Right atrium auricular region (tissue), 2 donors: ENCODE data around the gene KCNIP4. TPM values are rescaled to one million over a fixed set of nuclear protein-coding genes. Genes with fewer than 3 reads are reported as not detected.

Experiments
- DNase-seq: peaks from one replicate; pipeline ENCODE4 v3.0.0-alpha.2; 2019; ENCODE audit warnings: low spot score
- H3K27ac ChIP-seq, 2 donors: fragments of 200-600 bp; sonication (generic); 1 replicate in 1 of 2; 2 replicates in 1 of 2; pipeline ENCODE4 v1.5.1; 2016 to 2019
- H3K27me3 ChIP-seq, 2 donors: fragments of 200-600 bp; sonication (generic); one replicate each; pipeline versions ENCODE4 v1.5.1 to v1.6.0; 2017 to 2019
- H3K36me3 ChIP-seq: fragments of 200-600 bp; sonication (generic); one replicate; pipeline ENCODE4 v1.5.1; 2016
- H3K4me1 ChIP-seq, 2 donors: fragments of 200-600 bp; sonication (generic); one replicate each; pipeline versions ENCODE4 v1.5.1 to v1.6.0; 2017 to 2019
- H3K4me3 ChIP-seq, 2 donors: fragments of 200-600 bp; sonication (generic); 1 replicate in 1 of 2; 2 replicates in 1 of 2; pipeline ENCODE4 v1.5.1; 2017 to 2019; ENCODE audit warnings: mild to moderate bottlenecking in 1 of 2, moderate library complexity in 1 of 2
- H3K9me3 ChIP-seq, 2 donors: fragments of 200-600 bp; sonication (generic); one replicate each; pipeline ENCODE4 v1.5.1; 2019
- CTCF ChIP-seq, 2 donors: fragments of 200-600 bp; sonication (generic); IDR thresholded peaks; one replicate each; pipeline ENCODE4 v1.5.1; 2019; ENCODE audit warnings: antibody characterized with exemption in 2 of 2
- total RNA-seq, 2 donors: library from RNA; depleted of rRNA; stranded (reverse); fragments of >200 nt; gene quantifications; one replicate each; pipeline ENCODE4 v1.1.0, GENCODE V29; 2016

The KCNIP4 gene
- total RNA-seq, 2 donors from 2014 or later = not detected

GRCh38 chr4:21986307-21986706 is 37.7 kb upstream of the KCNIP4 start:
- Histone ChIP-seq H3K27ac (no peak overlapping the region), H3K9me3 (no peaks in the 10 kb centered on the region), H3K4me1 (no peaks in the 10 kb centered on the region), H3K27me3 (no peaks in the 10 kb centered on the region), H3K36me3 (no peaks in the 10 kb centered on the region), H3K4me3 (no peak overlapping the region)
- TF ChIP-seq CTCF (IDR thresholded peaks at IDR 0.05) = no peak
- DNase-seq = no peak

- no peaks in the 10 kb centered on the region for H3K36me3 ChIP-seq
- H3K4me3 ChIP-seq = no peak overlapping the region
- no peak for TF ChIP-seq CTCF (IDR thresholded peaks at IDR 0.05)
- H3K4me1 ChIP-seq = no peaks in the 10 kb centered on the region
- no peak for DNase-seq
- no peaks in the 10 kb centered on the region for H3K27me3 ChIP-seq
- no peaks in the 10 kb centered on the region for H3K9me3 ChIP-seq
- H3K27ac ChIP-seq = no peak overlapping the region
Measured at GRCh38 chr4:21982087-21982486, 33.5 kb upstream of the KCNIP4 start.

DNA sequence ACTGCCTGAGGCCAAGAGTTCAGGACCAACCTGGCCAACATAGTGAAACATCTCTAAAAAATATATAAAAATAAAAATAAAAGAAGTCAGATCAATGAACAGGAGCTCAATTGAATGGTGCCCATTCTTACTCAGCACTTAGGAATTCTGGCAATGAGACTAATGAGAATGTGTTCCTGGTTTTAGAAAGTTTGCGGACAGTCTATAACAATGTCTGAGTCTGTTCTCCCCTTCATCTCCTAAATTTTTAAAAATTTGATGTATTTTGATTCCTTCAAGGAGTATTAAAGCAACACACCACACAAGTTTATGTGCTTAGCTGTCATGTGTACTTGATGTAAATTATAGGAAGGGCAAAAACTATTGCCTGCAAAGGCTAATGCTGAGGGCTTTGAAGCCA is 30.6 kb upstream of the KCNIP4 start:
- DNase-seq = no peak
- no peak overlapping the region for H3K4me3 ChIP-seq
- no peaks in the 10 kb centered on the region for H3K9me3 ChIP-seq
- no peaks in the 10 kb centered on the region for H3K4me1 ChIP-seq
- no peaks in the 10 kb centered on the region for H3K36me3 ChIP-seq
- TF ChIP-seq CTCF (IDR thresholded peaks at IDR 0.05) = no peak
- H3K27me3 ChIP-seq = no peaks in the 10 kb centered on the region
- H3K27ac ChIP-seq = no peak overlapping the region

DNA sequence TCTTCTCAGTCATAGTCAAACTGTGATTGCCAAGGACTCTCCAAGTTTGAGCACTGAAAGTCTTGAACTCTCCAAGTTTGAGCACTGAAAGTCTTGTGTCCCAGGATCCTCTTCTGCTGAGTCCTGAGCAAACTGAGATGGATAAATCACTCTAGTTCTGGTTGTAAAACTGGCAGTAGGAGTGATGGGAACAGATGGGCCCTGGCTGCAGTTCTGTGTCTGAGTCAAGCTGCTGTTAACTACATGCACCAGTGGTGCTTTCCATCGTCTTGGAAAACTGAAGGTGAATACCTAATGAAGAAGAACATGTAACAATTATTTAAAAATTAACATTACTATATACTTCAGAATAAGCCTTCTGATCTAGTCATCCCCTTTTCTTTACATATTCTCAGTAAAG is 27.6 kb upstream of the KCNIP4 start:
- TF ChIP-seq CTCF (IDR thresholded peaks at IDR 0.05) = no peak
- H3K27ac ChIP-seq = no peak overlapping the region
- H3K9me3 ChIP-seq = no peaks in the 10 kb centered on the region
- H3K4me1 ChIP-seq = no peaks in the 10 kb centered on the region
- no peak overlapping the region for H3K4me3 ChIP-seq
- H3K36me3 ChIP-seq = no peaks in the 10 kb centered on the region
- no peaks in the 10 kb centered on the region for H3K27me3 ChIP-seq
- DNase-seq = no peak

DNA sequence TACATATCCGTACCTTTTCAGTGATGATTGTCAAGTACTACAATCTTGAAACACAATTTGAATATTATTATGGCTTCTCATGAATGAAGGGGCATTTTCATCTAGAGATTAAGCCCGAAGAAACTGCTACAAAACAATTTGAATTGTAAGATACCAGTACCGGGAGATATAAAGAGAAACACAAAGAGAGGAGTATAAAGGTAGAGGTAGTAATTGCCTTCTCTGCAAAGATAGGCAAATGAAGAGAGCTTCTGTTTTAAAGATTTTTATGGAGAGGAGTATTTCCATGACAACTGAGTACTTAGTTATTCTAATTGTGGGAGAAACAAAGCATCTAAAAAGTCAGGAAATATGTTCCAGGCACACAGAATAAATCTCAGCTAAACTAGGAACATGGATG is 25.3 kb upstream of the KCNIP4 start:
- no peak for DNase-seq
- TF ChIP-seq CTCF (IDR thresholded peaks at IDR 0.05) = no peak
- no peak overlapping the region for H3K4me3 ChIP-seq
- no peaks in the 10 kb centered on the region for H3K9me3 ChIP-seq
- H3K27me3 ChIP-seq = no peaks in the 10 kb centered on the region
- no peak overlapping the region for H3K27ac ChIP-seq
- no peaks in the 10 kb centered on the region for H3K36me3 ChIP-seq
- no peaks in the 10 kb centered on the region for H3K4me1 ChIP-seq

- Histone ChIP-seq H3K27me3 (no peaks in the 10 kb centered on the region), H3K27ac (no peak overlapping the region), H3K36me3 (no peaks in the 10 kb centered on the region), H3K4me1 (no peaks in the 10 kb centered on the region), H3K4me3 (no peak overlapping the region), H3K9me3 (no peaks in the 10 kb centered on the region)
- DNase-seq = no peak
- no peak for TF ChIP-seq CTCF (IDR thresholded peaks at IDR 0.05)
Measured at GRCh38 chr4:21964762-21965319, 16.3 kb upstream of the KCNIP4 start.
